GM04503 (cell line): ENCODE data around the gene FGF16.
"Not testable (repeated sequence)": the region's sequence is repeated elsewhere in the genome, so short reads cannot be mapped to it uniquely, and the experiment has no call there.

ENCODE experiments used
- DNase-seq: peaks from one replicate; pipeline ENCODE4 v3.0.0-alpha.2; 2012; ENCODE audit warnings: low read depth

The FGF16 gene

GRCh38 chrX:77447653-77448569, 722 bp downstream of the FGF16 start:
- no peak for DNase-seq

- DNase-seq: no peak
These were observed 3.2 kb downstream of the FGF16 start for GRCh38 chrX:77450415-77450814.

- peak; percentile 42 for DNase-seq
These were observed 3.8 kb downstream of the FGF16 start for GRCh38 chrX:77450996-77451395.

- DNase-seq: no peak
These were observed 6.0 kb downstream of the FGF16 start for GRCh38 chrX:77453190-77453589.

- DNase-seq: no peak
These were observed 8.2 kb downstream of the FGF16 start for GRCh38 chrX:77455437-77455836.

GRCh38 chrX:77484045-77484444, 36.9 kb downstream of the FGF16 start:
- DNase-seq: no peak

- no peak for DNase-seq
These were observed 46.7 kb downstream of the FGF16 start for GRCh38 chrX:77493677-77494553.

- not testable (repeated sequence) for DNase-seq
These were observed 53.0 kb downstream of the FGF16 start for GRCh38 chrX:77500164-77500563.

- no peak for DNase-seq
These were observed 55.8 kb downstream of the FGF16 start for GRCh38 chrX:77502951-77503525.

GRCh38 chrX:77505227-77505626, 58.0 kb downstream of the FGF16 start:
- no peak for DNase-seq
